ENCODE data around the gene UBE2J2. TPM values are rescaled to one million over a fixed set of nuclear protein-coding genes. Genes with fewer than 3 reads are reported as not detected.
A peak's percentile ranks its signal among the peaks of the same experiment; 100 is the strongest.

UBE2J2 gene
- total RNA-seq, 1 donor from 2014 or later, result 25.2 TPM

- no peak overlapping the region for H3K27ac ChIP-seq
- no peaks in the 10 kb centered on the region for H3K27me3 ChIP-seq
- DNase-seq (ENCODE audit: low spot score in 2 of 2), result no peak
- intact Hi-C loops (cut with DNase I), result loop anchor here (5.0 kb wide), 1 partner anchor 175 kb away; the partner anchor contains the start of gene C1orf159
- H3K36me3 ChIP-seq, result peaks cover 0 to 23% of the 10 kb centered on the region in 2 donors
- TF ChIP-seq, protein P1, sequence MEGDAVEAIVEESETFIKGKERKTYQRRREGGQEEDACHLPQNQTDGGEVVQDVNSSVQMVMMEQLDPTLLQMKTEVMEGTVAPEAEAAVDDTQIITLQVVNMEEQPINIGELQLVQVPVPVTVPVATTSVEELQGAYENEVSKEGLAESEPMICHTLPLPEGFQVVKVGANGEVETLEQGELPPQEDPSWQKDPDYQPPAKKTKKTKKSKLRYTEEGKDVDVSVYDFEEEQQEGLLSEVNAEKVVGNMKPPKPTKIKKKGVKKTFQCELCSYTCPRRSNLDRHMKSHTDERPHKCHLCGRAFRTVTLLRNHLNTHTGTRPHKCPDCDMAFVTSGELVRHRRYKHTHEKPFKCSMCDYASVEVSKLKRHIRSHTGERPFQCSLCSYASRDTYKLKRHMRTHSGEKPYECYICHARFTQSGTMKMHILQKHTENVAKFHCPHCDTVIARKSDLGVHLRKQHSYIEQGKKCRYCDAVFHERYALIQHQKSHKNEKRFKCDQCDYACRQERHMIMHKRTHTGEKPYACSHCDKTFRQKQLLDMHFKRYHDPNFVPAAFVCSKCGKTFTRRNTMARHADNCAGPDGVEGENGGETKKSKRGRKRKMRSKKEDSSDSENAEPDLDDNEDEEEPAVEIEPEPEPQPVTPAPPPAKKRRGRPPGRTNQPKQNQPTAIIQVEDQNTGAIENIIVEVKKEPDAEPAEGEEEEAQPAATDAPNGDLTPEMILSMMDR (IDR thresholded peaks at IDR 0.05), result no peak
- H3K4me1 ChIP-seq, result peaks cover 3 to 4% of the 10 kb centered on the region in 2 donors
- no peak overlapping the region for H3K4me3 ChIP-seq
- no peaks in the 10 kb centered on the region for H3K9me3 ChIP-seq
Measured at GRCh38 chr1:1292442-1292779, 18.8 kb upstream of the UBE2J2 start.

- Histone ChIP-seq H3K9me3 (no peaks in the 10 kb centered on the region), H3K27me3 (no peaks in the 10 kb centered on the region), H3K36me3 (peaks cover 0 to 21% of the 10 kb centered on the region in 2 donors), H3K27ac (no peak overlapping the region), H3K4me3 (no peak overlapping the region), H3K4me1 (peaks cover 3 to 4% of the 10 kb centered on the region in 2 donors)
- intact Hi-C loops (cut with DNase I), result loop anchor here (5.0 kb wide), 1 partner anchor 174 kb away; the partner anchor contains the start of gene C1orf159
- no peak for DNase-seq (ENCODE audit: low spot score in 2 of 2)
- TF ChIP-seq, protein P1 (IDR thresholded peaks at IDR 0.05), result peak; percentile 35 to 57 (median 54)
Measured at GRCh38 chr1:1291548-1292441, 18.1 kb upstream of the UBE2J2 start.

DNA sequence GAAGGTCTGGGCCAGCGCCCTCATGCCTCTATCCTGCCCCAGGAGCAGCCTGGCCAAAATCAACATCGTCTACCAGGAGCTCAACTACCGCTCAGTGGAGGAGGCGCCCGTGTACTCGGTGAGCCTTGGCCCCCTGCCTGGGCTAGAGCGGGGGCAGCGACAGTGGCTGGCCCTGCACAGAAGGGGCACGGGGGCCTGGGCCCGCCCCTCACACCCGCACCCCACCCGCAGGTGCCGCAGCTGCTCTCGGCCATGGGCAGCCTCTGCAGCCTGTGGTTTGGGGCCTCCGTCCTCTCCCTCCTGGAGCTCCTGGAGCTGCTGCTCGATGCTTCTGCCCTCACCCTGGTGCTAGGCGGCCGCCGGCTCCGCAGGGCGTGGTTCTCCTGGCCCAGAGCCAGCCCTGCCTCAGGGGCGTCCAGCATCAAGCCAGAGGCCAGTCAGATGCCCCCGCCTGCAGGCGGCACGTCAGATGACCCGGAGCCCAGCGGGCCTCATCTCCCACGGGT lies 17.4 kb upstream of the UBE2J2 start:
- Histone ChIP-seq H3K9me3 (no peaks in the 10 kb centered on the region), H3K36me3 (peaks cover 0 to 14% of the 10 kb centered on the region in 2 donors), H3K27ac (no peak overlapping the region), H3K4me1 (peaks cover 3 to 4% of the 10 kb centered on the region in 2 donors), H3K4me3 (no peak overlapping the region), H3K27me3 (no peaks in the 10 kb centered on the region)
- no peak for DNase-seq (ENCODE audit: low spot score in 2 of 2)
- TF ChIP-seq, protein P1 (IDR thresholded peaks at IDR 0.05), result no peak
- intact Hi-C loops (cut with DNase I), result loop anchor here (5.0 kb wide), 1 partner anchor 174 kb away; the partner anchor contains the start of gene C1orf159

DNA sequence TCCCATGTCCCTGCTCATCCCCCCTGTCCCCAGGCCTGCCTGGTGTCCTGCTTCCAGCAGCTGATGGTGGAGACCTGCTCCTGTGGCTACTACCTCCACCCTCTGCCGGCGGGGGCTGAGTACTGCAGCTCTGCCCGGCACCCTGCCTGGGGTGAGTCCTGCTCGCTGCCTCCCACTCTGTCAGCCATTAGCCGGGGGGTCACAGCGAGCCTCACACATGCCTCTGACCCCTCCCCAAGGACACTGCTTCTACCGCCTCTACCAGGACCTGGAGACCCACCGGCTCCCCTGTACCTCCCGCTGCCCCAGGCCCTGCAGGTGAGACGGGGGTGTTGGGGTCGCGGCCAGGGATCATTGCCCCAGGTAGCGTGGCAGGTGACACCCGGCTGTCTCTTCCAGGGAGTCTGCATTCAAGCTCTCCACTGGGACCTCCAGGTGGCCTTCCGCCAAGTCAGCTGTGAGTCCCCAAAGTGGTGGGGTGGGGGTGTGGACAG lies 16.6 kb upstream of the UBE2J2 start:
- H3K27ac ChIP-seq, result no peak overlapping the region
- peaks cover 3 to 4% of the 10 kb centered on the region in 2 donors for H3K4me1 ChIP-seq
- no peaks in the 10 kb centered on the region for H3K27me3 ChIP-seq
- no peak for DNase-seq (ENCODE audit: low spot score in 2 of 2)
- TF ChIP-seq, protein P1 (IDR thresholded peaks at IDR 0.05), result peak; percentile 60 to 70 (median 63)
- no peaks in the 10 kb centered on the region for H3K9me3 ChIP-seq
- peaks cover 0 to 8% of the 10 kb centered on the region in 2 donors for H3K36me3 ChIP-seq
- no peak overlapping the region for H3K4me3 ChIP-seq
- intact Hi-C loops (cut with DNase I), result loop anchor here (5.0 kb wide), 1 partner anchor 173 kb away; the partner anchor contains the start of gene C1orf159

- intact Hi-C loops (cut with DNase I), result no loop called here
- TF ChIP-seq, protein P1 (IDR thresholded peaks at IDR 0.05), result no peak
Measured at GRCh38 chr1:1287288-1288110, 13.8 kb upstream of the UBE2J2 start.

More at GRCh38 chr1:1287288-1288110, 13.8 kb upstream of the UBE2J2 start:
- H3K27ac ChIP-seq, result no peak overlapping the region
- H3K9me3 ChIP-seq, result no peaks in the 10 kb centered on the region
- peaks cover 3 to 4% of the 10 kb centered on the region in 2 donors for H3K4me1 ChIP-seq
- no peak for DNase-seq (ENCODE audit: low spot score in 2 of 2)
- H3K36me3 ChIP-seq, result no peaks in the 10 kb centered on the region
- H3K4me3 ChIP-seq, result no peak overlapping the region
- H3K27me3 ChIP-seq, result no peaks in the 10 kb centered on the region
